ENCODE results near the gene MVB12B. TPM values are rescaled to one million over a fixed set of nuclear protein-coding genes. Genes with fewer than 3 reads are reported as not detected.

MVB12B gene
- total and polyA plus RNA-seq, 2 experiments from 2014 or later: 19.0 to 29.9 TPM

DNA sequence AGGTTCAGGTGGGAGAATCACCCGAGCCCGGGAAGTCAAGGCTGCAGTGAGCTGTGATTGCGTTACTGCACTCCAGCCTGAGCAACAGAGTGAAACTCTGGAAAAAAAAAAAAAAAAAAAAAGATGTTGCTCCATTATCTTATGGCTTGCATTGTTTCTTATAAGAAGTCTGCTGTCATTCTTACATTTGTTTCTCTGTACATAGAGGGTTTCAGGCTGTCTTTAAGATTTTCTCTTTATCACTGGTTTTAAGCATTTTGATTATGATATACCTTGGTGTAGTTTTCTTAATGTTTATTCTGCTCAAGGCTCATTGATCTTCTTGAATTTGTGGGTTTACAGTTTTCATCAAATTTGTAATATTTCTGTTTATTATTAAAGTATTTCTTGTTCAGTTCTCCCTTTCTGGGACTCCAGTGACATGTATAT lies 35.2 kb downstream of the MVB12B start:
- no peaks in the 10 kb centered on the region for H3K4me1 ChIP-seq (ENCODE audit: low read depth)
- no peak overlapping the region for H3K27ac ChIP-seq
- TF ChIP-seq, protein P1, sequence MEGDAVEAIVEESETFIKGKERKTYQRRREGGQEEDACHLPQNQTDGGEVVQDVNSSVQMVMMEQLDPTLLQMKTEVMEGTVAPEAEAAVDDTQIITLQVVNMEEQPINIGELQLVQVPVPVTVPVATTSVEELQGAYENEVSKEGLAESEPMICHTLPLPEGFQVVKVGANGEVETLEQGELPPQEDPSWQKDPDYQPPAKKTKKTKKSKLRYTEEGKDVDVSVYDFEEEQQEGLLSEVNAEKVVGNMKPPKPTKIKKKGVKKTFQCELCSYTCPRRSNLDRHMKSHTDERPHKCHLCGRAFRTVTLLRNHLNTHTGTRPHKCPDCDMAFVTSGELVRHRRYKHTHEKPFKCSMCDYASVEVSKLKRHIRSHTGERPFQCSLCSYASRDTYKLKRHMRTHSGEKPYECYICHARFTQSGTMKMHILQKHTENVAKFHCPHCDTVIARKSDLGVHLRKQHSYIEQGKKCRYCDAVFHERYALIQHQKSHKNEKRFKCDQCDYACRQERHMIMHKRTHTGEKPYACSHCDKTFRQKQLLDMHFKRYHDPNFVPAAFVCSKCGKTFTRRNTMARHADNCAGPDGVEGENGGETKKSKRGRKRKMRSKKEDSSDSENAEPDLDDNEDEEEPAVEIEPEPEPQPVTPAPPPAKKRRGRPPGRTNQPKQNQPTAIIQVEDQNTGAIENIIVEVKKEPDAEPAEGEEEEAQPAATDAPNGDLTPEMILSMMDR (IDR thresholded peaks at IDR 0.05; ENCODE audit: low read depth, low read length): no peak
- H3K9me3 ChIP-seq (ENCODE audit: low read depth): no peaks in the 10 kb centered on the region
- H3K27me3 ChIP-seq: no peaks in the 10 kb centered on the region
- H3K4me3 ChIP-seq: no peak overlapping the region
- no peak for DNase-seq (ENCODE audit: low read depth in 1 of 2, low spot score in 1 of 2)
- H3K36me3 ChIP-seq: no peaks in the 10 kb centered on the region

DNA sequence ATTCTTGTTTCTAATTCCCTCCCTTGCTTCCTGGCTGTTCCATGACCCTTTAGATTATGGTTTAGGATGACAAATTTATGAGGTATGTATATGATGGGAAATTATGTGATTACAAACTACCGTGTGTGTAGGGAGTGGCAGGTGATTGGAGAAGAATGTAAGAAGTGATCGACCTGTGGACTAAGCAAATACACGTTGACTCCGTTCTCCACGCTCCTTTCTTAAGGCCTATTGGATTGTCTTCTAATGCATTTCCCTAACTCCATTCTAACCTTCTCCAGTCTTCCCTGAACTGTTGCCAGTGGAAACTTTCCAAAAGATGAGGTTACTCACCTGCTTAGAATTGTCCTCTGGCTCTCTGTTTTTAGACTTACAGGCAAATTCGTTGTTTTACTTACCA lies 36.6 kb downstream of the MVB12B start:
- H3K4me3 ChIP-seq: no peak overlapping the region
- no peaks in the 10 kb centered on the region for H3K9me3 ChIP-seq (ENCODE audit: low read depth)
- no peaks in the 10 kb centered on the region for H3K27me3 ChIP-seq
- DNase-seq (ENCODE audit: low read depth in 1 of 2, low spot score in 1 of 2): no peak
- no peaks in the 10 kb centered on the region for H3K4me1 ChIP-seq (ENCODE audit: low read depth)
- TF ChIP-seq, protein P1 (IDR thresholded peaks at IDR 0.05; ENCODE audit: low read depth, low read length): no peak
- H3K36me3 ChIP-seq: no peaks in the 10 kb centered on the region
- H3K27ac ChIP-seq: no peak overlapping the region

DNA sequence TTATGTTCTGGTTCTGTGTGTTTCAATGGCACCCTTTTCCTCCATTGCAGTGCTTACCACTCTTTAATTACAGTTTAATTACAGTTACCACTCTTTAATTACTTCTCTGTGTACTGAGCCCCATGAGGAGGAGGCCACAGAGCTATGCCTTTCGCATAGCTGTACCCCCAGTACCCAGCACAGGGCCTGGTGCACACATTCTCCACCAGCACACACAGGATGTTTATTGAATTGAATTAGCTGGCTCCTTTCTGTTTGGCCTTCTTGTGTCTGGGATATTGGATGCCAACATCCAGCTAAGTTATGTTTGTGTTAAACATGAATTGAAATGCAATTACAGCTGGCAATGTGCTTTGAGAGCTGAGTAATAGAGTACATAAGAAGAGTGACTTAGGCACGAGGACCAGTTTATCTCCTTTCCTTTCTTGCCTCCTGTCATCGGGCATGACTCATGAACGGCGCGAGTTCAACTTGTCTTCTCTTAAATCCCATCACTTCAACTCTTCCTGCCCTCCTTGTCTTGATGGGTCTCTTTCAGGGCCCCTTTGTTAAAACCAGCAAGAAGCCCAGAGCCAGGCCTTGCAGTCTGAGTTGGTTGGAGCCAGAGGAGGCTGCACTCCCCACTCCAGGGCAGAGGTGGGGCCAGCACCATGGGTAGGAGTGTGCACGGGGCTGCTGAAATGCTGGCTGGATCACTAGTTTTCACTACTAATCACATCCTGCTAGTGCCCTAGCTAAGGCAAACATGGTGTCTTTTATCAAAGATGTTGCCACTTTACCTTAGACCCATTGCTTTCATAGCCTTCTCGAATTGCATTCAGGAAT lies 37.4 kb downstream of the MVB12B start:
- peak in 1 of 2 donors; percentile 40 for DNase-seq (ENCODE audit: low read depth in 1 of 2, low spot score in 1 of 2)
- Histone ChIP-seq H3K4me3 (no peak overlapping the region), H3K4me1 (ENCODE audit: low read depth) (no peaks in the 10 kb centered on the region), H3K27ac (no peak overlapping the region), H3K36me3 (no peaks in the 10 kb centered on the region), H3K9me3 (ENCODE audit: low read depth) (no peaks in the 10 kb centered on the region), H3K27me3 (no peaks in the 10 kb centered on the region)
- TF ChIP-seq, protein P1 (IDR thresholded peaks at IDR 0.05; ENCODE audit: low read depth, low read length): no peak

DNA sequence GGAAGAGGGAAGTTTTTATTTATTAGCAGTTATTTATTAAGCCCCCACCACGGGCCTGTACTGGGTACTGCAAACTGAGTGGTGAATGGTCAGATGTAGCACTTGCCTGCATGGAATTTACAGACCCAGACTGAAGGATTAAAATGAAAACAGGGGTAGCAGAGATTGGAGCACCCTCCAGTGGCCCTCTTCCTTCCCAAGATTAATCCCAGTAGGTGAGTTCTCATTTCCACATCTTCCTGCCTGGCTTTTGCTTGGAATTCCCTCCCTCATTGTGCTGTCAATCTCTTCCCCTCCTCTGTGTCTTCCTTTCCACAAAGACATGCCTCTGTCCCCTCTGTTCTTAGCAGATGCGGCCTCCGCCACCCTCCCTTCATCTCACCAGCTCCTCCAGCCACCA lies 39.2 kb downstream of the MVB12B start:
- DNase-seq (ENCODE audit: low read depth in 1 of 2, low spot score in 1 of 2): no peak
- H3K27ac ChIP-seq: no peak overlapping the region
- no peaks in the 10 kb centered on the region for H3K36me3 ChIP-seq
- H3K27me3 ChIP-seq: no peaks in the 10 kb centered on the region
- no peak overlapping the region for H3K4me3 ChIP-seq
- TF ChIP-seq, protein P1 (IDR thresholded peaks at IDR 0.05; ENCODE audit: low read depth, low read length): no peak
- no peaks in the 10 kb centered on the region for H3K9me3 ChIP-seq (ENCODE audit: low read depth)
- no peaks in the 10 kb centered on the region for H3K4me1 ChIP-seq (ENCODE audit: low read depth)

DNA sequence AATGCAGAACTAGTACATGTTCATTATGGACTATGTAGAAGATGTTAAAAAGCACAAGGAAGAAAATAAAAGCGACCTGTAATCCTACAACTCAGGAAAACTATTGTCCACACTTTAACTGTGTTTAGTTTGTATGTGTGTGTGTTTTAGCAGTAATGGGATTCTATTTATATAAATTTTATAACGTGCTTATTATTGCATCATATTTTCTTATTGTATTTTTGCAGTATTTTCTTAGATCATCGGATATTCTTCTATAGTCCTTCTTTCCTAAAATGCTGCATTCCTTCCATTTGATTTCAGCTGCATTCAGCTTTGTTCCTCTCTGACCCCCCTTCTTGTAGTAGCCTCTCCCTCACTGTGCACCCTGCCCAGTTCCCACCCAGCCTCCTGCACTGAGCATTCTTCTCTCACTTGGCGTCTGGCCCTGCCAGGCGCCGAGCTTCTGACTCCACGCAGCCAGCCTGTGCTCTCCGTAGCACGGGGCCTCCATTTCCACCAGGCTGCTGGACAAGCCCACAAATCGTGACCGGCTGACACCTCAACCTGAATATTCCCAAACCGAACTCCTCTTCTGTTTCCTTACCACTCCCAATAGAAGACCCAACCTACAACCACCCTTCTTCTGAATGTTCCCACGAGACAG lies 39.9 kb downstream of the MVB12B start:
- Histone ChIP-seq H3K27ac (no peak overlapping the region), H3K4me3 (no peak overlapping the region), H3K27me3 (no peaks in the 10 kb centered on the region), H3K9me3 (ENCODE audit: low read depth) (no peaks in the 10 kb centered on the region), H3K4me1 (ENCODE audit: low read depth) (no peaks in the 10 kb centered on the region), H3K36me3 (no peaks in the 10 kb centered on the region)
- TF ChIP-seq, protein P1 (IDR thresholded peaks at IDR 0.05; ENCODE audit: low read depth, low read length): no peak
- no peak for DNase-seq (ENCODE audit: low read depth in 1 of 2, low spot score in 1 of 2)
